HepG2 (cell line): Measurements from ENCODE around the gene SRRM3. TPM values are rescaled to one million over a fixed set of nuclear protein-coding genes. Genes with fewer than 3 reads are reported as not detected.
A peak's percentile ranks its signal among the peaks of the same experiment; 100 is the strongest.

Experiments used
- CHD2 ChIP-seq: IDR thresholded peaks from 2 replicates; pipeline ENCODE4 v1.6.1; 2011; ENCODE audit warnings: low read depth, low read length, improper control_type of control experiment
- HNRNPL ChIP-seq: fragments of 200-400 bp; formaldehyde crosslinking; IDR thresholded peaks from 2 replicates; pipeline ENCODE4 v1.6.1; 2017; ENCODE audit warnings: mild to moderate bottlenecking, low read depth, low read length
- HOXA5 ChIP-seq: sonication (generic); formaldehyde crosslinking; IDR thresholded peaks from 2 replicates; pipeline ENCODE4 v1.4.0; 2020; ENCODE audit warnings: missing genetic modification reagents
- IKZF4 ChIP-seq: sonication (generic); formaldehyde crosslinking; IDR thresholded peaks from 2 replicates; pipeline ENCODE4 v1.5.1; 2020; ENCODE audit warnings: borderline replicate concordance, mild to moderate bottlenecking, low read depth, missing genetic modification reagents; ENCODE audit errors: not compliant biosample characterization
- IRF2 ChIP-seq: IDR thresholded peaks from 2 replicates; pipeline ENCODE4 v1.6.1; 2018; ENCODE audit warnings: missing genetic modification reagents, missing compliant biosample characterization
- KLF11 ChIP-seq: IDR thresholded peaks from 2 replicates; pipeline ENCODE4 v1.6.1; 2016; ENCODE audit warnings: missing compliant biosample characterization
- NCOA1 ChIP-seq: sonication (generic); formaldehyde crosslinking; IDR thresholded peaks from 2 replicates; pipeline ENCODE4 v1.9.0; 2021; ENCODE audit warnings: missing genetic modification reagents
- POLR2A ChIP-seq, 2 experiments: IDR thresholded peaks; 2 replicates each; pipeline ENCODE4 v1.6.1; 2011; ENCODE audit warnings: low read depth in 2 of 2, low read length in 2 of 2, mild to moderate bottlenecking in 1 of 2, moderate library complexity in 1 of 2; ENCODE audit not compliant: insufficient read depth in 1 of 2
- POLR2AphosphoS5 ChIP-seq: IDR thresholded peaks from 2 replicates; pipeline ENCODE4 v1.6.1; 2012; ENCODE audit warnings: low read depth, low read length
- POLR2G ChIP-seq: fragments of 200-400 bp; formaldehyde crosslinking; IDR thresholded peaks from 2 replicates; pipeline ENCODE4 v1.6.1; 2018; ENCODE audit warnings: mild to moderate bottlenecking, low read depth, low read length, moderate library complexity
- SATB2 ChIP-seq: sonication (generic); formaldehyde crosslinking; IDR thresholded peaks from 2 replicates; pipeline ENCODE4 v1.5.0; 2020; ENCODE audit warnings: missing genetic modification reagents
- SNAPC2 ChIP-seq: sonication (generic); formaldehyde crosslinking; IDR thresholded peaks from 2 replicates; pipeline ENCODE4 v1.8.1; 2022; ENCODE audit warnings: mild to moderate bottlenecking, missing genetic modification reagents
- SRY ChIP-seq: sonication (generic); formaldehyde crosslinking; IDR thresholded peaks from 2 replicates; pipeline ENCODE4 v1.8.0; 2022; ENCODE audit warnings: mild to moderate bottlenecking, missing genetic modification reagents
- TMF1 ChIP-seq: sonication (generic); formaldehyde crosslinking; IDR thresholded peaks from 2 replicates; pipeline ENCODE4 v1.8.1; 2022; ENCODE audit warnings: low read depth, missing genetic modification reagents
- ZBTB21 ChIP-seq: sonication (generic); formaldehyde crosslinking; IDR thresholded peaks from 2 replicates; pipeline ENCODE4 v1.4.0; 2020; ENCODE audit warnings: missing genetic modification reagents
- ZBTB38 ChIP-seq: sonication (generic); formaldehyde crosslinking; IDR thresholded peaks from 2 replicates; pipeline ENCODE4 v1.5.1; 2020; ENCODE audit warnings: mild to moderate bottlenecking, missing genetic modification reagents
- ZMYM3 ChIP-seq: sonication (generic); formaldehyde crosslinking; IDR thresholded peaks from 2 replicates; pipeline ENCODE4 v1.5.1; 2020; ENCODE audit warnings: mild to moderate bottlenecking, missing genetic modification reagents
- ZNF124 ChIP-seq: sonication (generic); formaldehyde crosslinking; IDR thresholded peaks from 2 replicates; pipeline ENCODE4 v1.4.0; 2020; ENCODE audit warnings: missing genetic modification reagents
- ZNF562 ChIP-seq: sonication (generic); formaldehyde crosslinking; IDR thresholded peaks from 2 replicates; pipeline ENCODE4 v1.8.0; 2022; ENCODE audit warnings: missing genetic modification reagents, borderline replicate concordance
- ZNF605 ChIP-seq: sonication (generic); formaldehyde crosslinking; IDR thresholded peaks from 2 replicates; pipeline ENCODE4 v1.8.0; 2022; ENCODE audit warnings: mild to moderate bottlenecking, missing genetic modification reagents
- ZNF703 ChIP-seq: sonication (generic); formaldehyde crosslinking; IDR thresholded peaks from 2 replicates; pipeline ENCODE4 v1.5.1; 2020; ENCODE audit warnings: missing genetic modification reagents, mild to moderate bottlenecking, moderate library complexity, borderline replicate concordance
- ZSCAN21 ChIP-seq: sonication (generic); formaldehyde crosslinking; IDR thresholded peaks from 2 replicates; pipeline ENCODE4 v1.8.0; 2022; ENCODE audit warnings: mild to moderate bottlenecking, missing genetic modification reagents, moderate library complexity, borderline replicate concordance
- polyA plus RNA-seq, 8 experiments: library from polyadenylated mRNA; depleted of rRNA in 3 of 8; stranded (reverse) in 7 of 8; unstranded in 1 of 8; fragments of >200 nt; fragmentation: Illumina TruSeq in 4 of 8; extraction: Trizol in 4 of 8; gene quantifications; 2 replicates each; pipeline versions ENCODE4 v1.2.1 to v1.2.3, GENCODE V29; 2011 to 2016; ENCODE audit warnings: low read depth in 4 of 8, missing spikeins in 1 of 8, mixed read lengths in 1 of 8; ENCODE audit not compliant: insufficient read depth in 1 of 8
- total RNA-seq, 5 experiments: library from RNA; depleted of rRNA; stranded (reverse); fragments of >200 nt; fragmentation: Illumina TruSeq; extraction: Trizol; gene quantifications; 2 replicates each; pipeline ENCODE4 v1.2.3, GENCODE V29; 2016; ENCODE audit warnings: low read depth in 1 of 5
- TF ChIP-seq, protein P1 (sequence below): sonication (generic); formaldehyde crosslinking; IDR thresholded peaks from 2 replicates; pipeline ENCODE4 v1.4.0; 2020; ENCODE audit warnings: mild to moderate bottlenecking, missing genetic modification reagents
- TF ChIP-seq, protein P2 (sequence below), 2 experiments: sonication (generic) in 1 of 2; formaldehyde crosslinking in 1 of 2; IDR thresholded peaks; 2 replicates each; pipeline versions ENCODE4 v1.4.0 to v1.6.1; 2016 to 2020; ENCODE audit warnings: borderline replicate concordance in 1 of 2, low read depth in 1 of 2, mild to moderate bottlenecking in 1 of 2, missing genetic modification reagents in 1 of 2
- TF ChIP-seq, protein P3 (sequence below): sonication (generic); formaldehyde crosslinking; IDR thresholded peaks from 2 replicates; pipeline ENCODE4 v1.4.0; 2020; ENCODE audit warnings: missing genetic modification reagents

SRRM3 gene
- total and polyA plus RNA-seq, 2 of the 13 experiments (the other 11 are each of a cell fraction or from before 2014, with no cell fraction given) = 0.13 to 0.54 TPM

DNA sequence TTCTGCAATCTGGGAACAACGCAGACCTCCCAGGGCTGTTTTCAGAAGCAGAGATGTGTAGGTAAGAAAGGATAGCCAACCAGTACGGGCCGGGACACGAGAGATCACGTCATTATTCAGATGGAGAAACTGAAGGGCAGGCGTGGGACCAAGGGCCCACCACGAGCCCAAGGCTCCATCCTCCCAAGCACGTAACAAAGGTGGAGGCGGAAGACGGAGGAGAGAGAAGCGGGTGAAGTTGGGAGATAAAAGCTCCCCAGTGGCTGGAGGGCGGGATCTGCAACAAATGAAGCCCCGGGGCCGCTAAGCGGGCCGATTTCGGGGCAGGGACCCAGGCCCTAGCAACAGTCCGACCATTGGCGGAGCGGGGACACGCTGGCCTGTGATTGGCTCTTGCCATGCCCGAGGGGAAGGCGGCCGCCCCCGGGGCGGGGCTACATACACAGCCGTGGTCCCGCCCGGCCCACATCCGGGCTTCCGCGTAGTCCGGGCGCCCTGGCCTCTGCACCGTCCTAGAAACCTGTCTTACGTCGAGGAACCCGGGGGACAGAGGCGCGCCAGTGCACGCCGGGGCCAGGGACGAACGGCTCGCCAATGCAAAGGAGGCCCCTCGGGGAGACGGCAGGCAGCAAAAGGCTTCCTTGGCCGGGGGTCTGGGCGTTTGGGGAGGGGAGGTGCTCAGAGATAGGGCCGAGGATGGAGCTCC lies 116.2 kb downstream of the SRRM3 start (continued):
- TF ChIP-seq, protein P1, sequence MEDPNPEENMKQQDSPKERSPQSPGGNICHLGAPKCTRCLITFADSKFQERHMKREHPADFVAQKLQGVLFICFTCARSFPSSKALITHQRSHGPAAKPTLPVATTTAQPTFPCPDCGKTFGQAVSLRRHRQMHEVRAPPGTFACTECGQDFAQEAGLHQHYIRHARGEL = 0 out of 2 replicates have a peak, but pooled peaks have one; percentile 62
- TF ChIP-seq IKZF4 (no peak), POLR2A (IDR thresholded peaks at IDR 0.05; ENCODE audit: insufficient read depth in 1 of 2, low read depth in 2 of 2, low read length in 2 of 2) (peak; percentile 33 to 70; a peak in 3 of 4 replicates), ZBTB38 (peak; percentile 66), ZNF605 (CRISPR knock-in tag) (peak; percentile 78; the same call in 1 of the 2 replicates), ZNF703 (CRISPR knock-in tag) (peak; percentile 70; the same call in 1 of the 2 replicates), TMF1 (CRISPR knock-in tag) (peak; percentile 50; the same call in 1 of the 2 replicates), HOXA5 (CRISPR knock-in tag) (no peak), SRY (CRISPR knock-in tag) (peak; percentile 74; the same call in 1 of the 2 replicates), ZNF562 (CRISPR knock-in tag) (no peak), HNRNPL (peak; percentile 83), ZMYM3 (no peak), CHD2 (no peak), IRF2 (CRISPR knock-in tag) (0 out of 2 replicates have a peak, but pooled peaks have one; percentile 13), NCOA1 (CRISPR knock-in tag) (no peak), POLR2AphosphoS5 (peak; percentile 72), SATB2 (CRISPR knock-in tag) (no peak), SNAPC2 (CRISPR knock-in tag) (0 out of 2 replicates have a peak, but pooled peaks have one; percentile 49), ZNF124 (CRISPR knock-in tag) (0 out of 2 replicates have a peak, but pooled peaks have one; percentile 27), ZBTB21 (no peak), KLF11 (CRISPR knock-in tag) (0 out of 2 replicates have a peak, but pooled peaks have one; percentile 32), ZSCAN21 (no peak), POLR2G (peak; percentile 79)
- TF ChIP-seq, protein P2, sequence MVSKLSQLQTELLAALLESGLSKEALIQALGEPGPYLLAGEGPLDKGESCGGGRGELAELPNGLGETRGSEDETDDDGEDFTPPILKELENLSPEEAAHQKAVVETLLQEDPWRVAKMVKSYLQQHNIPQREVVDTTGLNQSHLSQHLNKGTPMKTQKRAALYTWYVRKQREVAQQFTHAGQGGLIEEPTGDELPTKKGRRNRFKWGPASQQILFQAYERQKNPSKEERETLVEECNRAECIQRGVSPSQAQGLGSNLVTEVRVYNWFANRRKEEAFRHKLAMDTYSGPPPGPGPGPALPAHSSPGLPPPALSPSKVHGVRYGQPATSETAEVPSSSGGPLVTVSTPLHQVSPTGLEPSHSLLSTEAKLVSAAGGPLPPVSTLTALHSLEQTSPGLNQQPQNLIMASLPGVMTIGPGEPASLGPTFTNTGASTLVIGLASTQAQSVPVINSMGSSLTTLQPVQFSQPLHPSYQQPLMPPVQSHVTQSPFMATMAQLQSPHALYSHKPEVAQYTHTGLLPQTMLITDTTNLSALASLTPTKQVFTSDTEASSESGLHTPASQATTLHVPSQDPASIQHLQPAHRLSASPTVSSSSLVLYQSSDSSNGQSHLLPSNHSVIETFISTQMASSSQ (IDR thresholded peaks at IDR 0.05; ENCODE audit: low read depth) = no peak
- TF ChIP-seq, protein P2 (CRISPR knock-in tag; IDR thresholded peaks at IDR 0.05; ENCODE audit: borderline replicate concordance) = 0 out of 2 replicates have a peak, but pooled peaks have one; percentile 33
- TF ChIP-seq, protein P3, sequence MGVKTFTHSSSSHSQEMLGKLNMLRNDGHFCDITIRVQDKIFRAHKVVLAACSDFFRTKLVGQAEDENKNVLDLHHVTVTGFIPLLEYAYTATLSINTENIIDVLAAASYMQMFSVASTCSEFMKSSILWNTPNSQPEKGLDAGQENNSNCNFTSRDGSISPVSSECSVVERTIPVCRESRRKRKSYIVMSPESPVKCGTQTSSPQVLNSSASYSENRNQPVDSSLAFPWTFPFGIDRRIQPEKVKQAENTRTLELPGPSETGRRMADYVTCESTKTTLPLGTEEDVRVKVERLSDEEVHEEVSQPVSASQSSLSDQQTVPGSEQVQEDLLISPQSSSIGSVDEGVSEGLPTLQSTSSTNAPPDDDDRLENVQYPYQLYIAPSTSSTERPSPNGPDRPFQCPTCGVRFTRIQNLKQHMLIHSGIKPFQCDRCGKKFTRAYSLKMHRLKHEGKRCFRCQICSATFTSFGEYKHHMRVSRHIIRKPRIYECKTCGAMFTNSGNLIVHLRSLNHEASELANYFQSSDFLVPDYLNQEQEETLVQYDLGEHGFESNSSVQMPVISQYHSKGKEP (CRISPR knock-in tag) = no peak
